ENCODE results near the gene GAN. TPM values are rescaled to one million over a fixed set of nuclear protein-coding genes. Genes with fewer than 3 reads are reported as not detected.
A peak's percentile ranks its signal among the peaks of the same experiment; 100 is the strongest.

Gene GAN
- total RNA-seq, 4 donors from 2014 or later, result 9.6 to 14.8 (median 11.7) TPM

GRCh38 chr16:81327011-81327410 lies 12.2 kb downstream of the GAN start:
- H3K4me3 ChIP-seq, result no peak overlapping the region
- no peak for DNase-seq (ENCODE audit: extremely low spot score)
- H3K36me3 ChIP-seq, result no peaks in the 10 kb centered on the region
- no peaks in the 10 kb centered on the region for H3K9me3 ChIP-seq
- TF ChIP-seq POLR2AphosphoS5 (IDR thresholded peaks at IDR 0.05) (no peak), EP300 (IDR thresholded peaks at IDR 0.05) (no peak), CTCF (IDR thresholded peaks at IDR 0.05) (no peak), POLR2A (IDR thresholded peaks at IDR 0.05; ENCODE audit: low read depth) (no peak)
- H3K4me1 ChIP-seq, result peaks cover 0 to 35% (median 31%) of the 10 kb centered on the region in 4 donors
- 42% methylated on average over 5 of the region's 5 CpGs for WGBS
- no peaks in the 10 kb centered on the region for H3K27me3 ChIP-seq
- peak overlapping the region in 1 of 4 donors; percentile 40 for H3K27ac ChIP-seq (replicated peaks in 1 of 4)
- intact Hi-C loops (cut with DNase I), result no loop called here

- TF ChIP-seq CTCF (IDR thresholded peaks at IDR 0.05) (no peak), POLR2A (IDR thresholded peaks at IDR 0.05; ENCODE audit: low read depth) (no peak), EP300 (IDR thresholded peaks at IDR 0.05) (no peak), POLR2AphosphoS5 (IDR thresholded peaks at IDR 0.05) (no peak)
- WGBS, result 78% methylated on average over 8 of the region's 8 CpGs
- Histone ChIP-seq H3K36me3 (peaks cover 0 to 5% (median 0%) of the 10 kb centered on the region in 4 donors), H3K4me3 (no peak overlapping the region), H3K27me3 (no peaks in the 10 kb centered on the region), H3K9me3 (no peaks in the 10 kb centered on the region), H3K4me1 (peaks cover 0 to 35% (median 31%) of the 10 kb centered on the region in 4 donors), H3K27ac (replicated peaks in 1 of 4) (peak overlapping the region in 1 of 4 donors; percentile 40)
- no peak for DNase-seq (ENCODE audit: extremely low spot score)
- intact Hi-C loops (cut with DNase I), result no loop called here
Measured at GRCh38 chr16:81327447-81328196, 12.9 kb downstream of the GAN start.

- Histone ChIP-seq H3K4me1 (peaks cover 0 to 34% (median 29%) of the 10 kb centered on the region in 4 donors), H3K9me3 (no peaks in the 10 kb centered on the region), H3K4me3 (no peak overlapping the region), H3K27me3 (no peaks in the 10 kb centered on the region), H3K36me3 (peaks cover 0 to 6% (median 0%) of the 10 kb centered on the region in 4 donors), H3K27ac (replicated peaks in 1 of 4) (no peak overlapping the region)
- no peak for TF ChIP-seq CTCF (IDR thresholded peaks at IDR 0.05)
- no peak for TF ChIP-seq POLR2A (IDR thresholded peaks at IDR 0.05; ENCODE audit: low read depth)
- TF ChIP-seq EP300 (IDR thresholded peaks at IDR 0.05), result no peak
- no peak for TF ChIP-seq POLR2AphosphoS5 (IDR thresholded peaks at IDR 0.05)
- intact Hi-C loops (cut with DNase I), result no loop called here
- no peak for DNase-seq (ENCODE audit: extremely low spot score)
- WGBS, result 74% methylated on average over 5 of the region's 5 CpGs
Measured at GRCh38 chr16:81329947-81330346, 15.2 kb downstream of the GAN start.

GRCh38 chr16:81333356-81333755 lies 18.6 kb downstream of the GAN start:
- no peaks in the 10 kb centered on the region for H3K27me3 ChIP-seq
- TF ChIP-seq POLR2A (IDR thresholded peaks at IDR 0.05; ENCODE audit: low read depth), result no peak
- TF ChIP-seq CTCF (IDR thresholded peaks at IDR 0.05), result no peak
- TF ChIP-seq POLR2AphosphoS5 (IDR thresholded peaks at IDR 0.05), result no peak
- no peak for TF ChIP-seq EP300 (IDR thresholded peaks at IDR 0.05)
- intact Hi-C loops (cut with DNase I), result no loop called here
- no peak overlapping the region for H3K27ac ChIP-seq (replicated peaks in 1 of 4)
- H3K36me3 ChIP-seq, result peaks cover 0 to 6% (median 0%) of the 10 kb centered on the region in 4 donors
- H3K4me3 ChIP-seq, result no peak overlapping the region
- DNase-seq (ENCODE audit: extremely low spot score), result no peak
- 94% methylated on average over 3 of the region's 3 CpGs for WGBS
- no peaks in the 10 kb centered on the region for H3K9me3 ChIP-seq
- H3K4me1 ChIP-seq, result peaks cover 0 to 17% (median 14%) of the 10 kb centered on the region in 4 donors

Data from esophagus muscularis mucosa (tissue), 4 donors.